GM21723 (cell line): Measurements from ENCODE around the gene PTPN18.
"Not testable (repeated sequence)": the region's sequence is repeated elsewhere in the genome, so short reads cannot be mapped to it uniquely, and the experiment has no call there.

Experiments
- ATAC-seq: cut with Tn5 transposase; IDR thresholded peaks from one replicate; pipeline ENCODE4 v1.9.1; 2021; ENCODE audit warnings: mild to moderate bottlenecking, moderate library complexity; ENCODE audit not compliant: unreplicated experiment

PTPN18 gene

GRCh38 chr2:130355578-130356431 is at the start of gene PTPN18:
TSS of gene PTPN18 (plus strand) at chr2:130356056. CDS start at chr2:130356108, 52 bp downstream.
- ATAC-seq: peak; percentile 87

- no peak for ATAC-seq
Observed at GRCh38 chr2:130307850-130308249, 48.0 kb upstream of the PTPN18 start.

- ATAC-seq: no peak
Observed at GRCh38 chr2:130310881-130311280, 45.0 kb upstream of the PTPN18 start.

- no peak for ATAC-seq
Observed at GRCh38 chr2:130313812-130314334, 42.0 kb upstream of the PTPN18 start.

- ATAC-seq: no peak
Observed at GRCh38 chr2:130314377-130314776, 41.5 kb upstream of the PTPN18 start.

- ATAC-seq: no peak
Observed at GRCh38 chr2:130316596-130316995, 39.3 kb upstream of the PTPN18 start.

GRCh38 chr2:130318906-130319305 is 37.0 kb upstream of the PTPN18 start:
- ATAC-seq: no peak

GRCh38 chr2:130319536-130319935 is 36.3 kb upstream of the PTPN18 start:
- ATAC-seq: no peak

GRCh38 chr2:130327703-130328527 is 27.9 kb upstream of the PTPN18 start:
- ATAC-seq: no peak

GRCh38 chr2:130328710-130329109 is 27.1 kb upstream of the PTPN18 start:
- no peak for ATAC-seq

- peak; percentile 84 for ATAC-seq
Observed at GRCh38 chr2:130332271-130333073, 23.4 kb upstream of the PTPN18 start.

GRCh38 chr2:130333253-130333652 is 22.6 kb upstream of the PTPN18 start:
- ATAC-seq: not testable (repeated sequence)

GRCh38 chr2:130334026-130334425 is 21.8 kb upstream of the PTPN18 start:
- no peak for ATAC-seq

- ATAC-seq: no peak
Observed at GRCh38 chr2:130335226-130335625, 20.6 kb upstream of the PTPN18 start.

GRCh38 chr2:130336150-130336876 is 19.5 kb upstream of the PTPN18 start:
- no peak for ATAC-seq

- no peak for ATAC-seq
Observed at GRCh38 chr2:130336877-130337734, 18.8 kb upstream of the PTPN18 start.

- no peak for ATAC-seq
Observed at GRCh38 chr2:130337735-130338325, 18.0 kb upstream of the PTPN18 start.

GRCh38 chr2:130338793-130339345 is 17.0 kb upstream of the PTPN18 start:
- ATAC-seq: no peak
